HCT116 (cell line): ENCODE results near the gene ITPRIPL1. TPM values are rescaled to one million over a fixed set of nuclear protein-coding genes. Genes with fewer than 3 reads are reported as not detected.

Source experiments
- ATAC-seq: fragments of 200-7000 bp; cut with Tn5 transposase; 2 replicates; pipeline ENCODE4 v1.9.1; 2020; ENCODE audit warnings: mild to moderate bottlenecking, moderate library complexity
- BruUV-seq: library from RNA; stranded (reverse); fragments of 400-500 nt; replicated peaks from 2 replicates; lab custom pipeline; 2021; lab: Mats Ljungman, UMichigan
- CTCF ChIA-PET: fragments of 300-600 bp; sonication (Branson Sonifier 250); formaldehyde crosslinking; loops from one replicate; lab custom pipeline; 2021; ENCODE audit warnings: antibody characterized with exemption; lab: Charles Lee
- POLR2A ChIA-PET: fragments of 300-600, 350-600 bp; sonication (Branson Sonifier 250); formaldehyde crosslinking; loops from one replicate; lab custom pipeline; 2021; ENCODE audit warnings: antibody characterized with exemption; lab: Charles Lee
- RAD21 ChIA-PET, 2 experiments: fragments of 300-600 bp; sonication (Branson Sonifier 250); formaldehyde crosslinking; loops; one replicate each; lab custom pipeline; 2023; ENCODE audit warnings: low total read pairs in 2 of 2; ENCODE audit not compliant: uncharacterized antibody in 2 of 2, unreplicated experiment in 2 of 2, low non-redundant PET in 1 of 2; lab: Charles Lee
- DNase-seq: peaks from one replicate; pipeline ENCODE4 v3.0.0-alpha.2; 2010; ENCODE audit warnings: low read depth, low spot score
- H2AFZ ChIP-seq: fragments of 200-600 bp; shearing (Covaris generic), sonication (generic); 2 replicates; pipeline ENCODE4 v1.6.1; 2017; ENCODE audit warnings: low read depth, mixed run types, mixed read lengths, antibody characterized with exemption, low read length; ENCODE audit not compliant: poor library complexity, severe bottlenecking
- H3K27ac ChIP-seq: 2 replicates; pipeline ENCODE4 v1.5.1; 2012; ENCODE audit warnings: low read depth, low read length
- H3K27me3 ChIP-seq: fragments of 200-600 bp; sonication (generic); 2 replicates; pipeline ENCODE4 v1.6.1; 2016; ENCODE audit warnings: mixed run types, low read length, mixed read lengths; ENCODE audit not compliant: insufficient read depth
- H3K36me3 ChIP-seq, 2 experiments: fragments of 200-500 bp in 1 of 2; fragments of 200-600 bp in 1 of 2; sonication (Bioruptor generic) in 1 of 2; sonication (generic) in 1 of 2; 2 replicates each; pipeline versions ENCODE4 v1.5.1 to v1.6.1; 2014 to 2016; ENCODE audit warnings: low read length in 2 of 2, inconsistent platforms in 1 of 2, mixed read lengths in 1 of 2, mixed run types in 1 of 2; ENCODE audit not compliant: insufficient read depth in 2 of 2, control insufficient read depth in 1 of 2
- H3K4me1 ChIP-seq, 2 experiments: fragments of 200-600 bp in 1 of 2; sonication (generic) in 1 of 2; 2 replicates each; pipeline versions ENCODE4 v1.5.1 to v1.6.1; 2012 to 2017; ENCODE audit warnings: low read length in 2 of 2, inconsistent platforms in 1 of 2, mild to moderate bottlenecking in 1 of 2, mixed read lengths in 1 of 2, mixed run types in 1 of 2, moderate library complexity in 1 of 2; ENCODE audit not compliant: insufficient read depth in 2 of 2, control insufficient read depth in 1 of 2
- H3K4me2 ChIP-seq: fragments of 200-600 bp; sonication (generic); 2 replicates; pipeline ENCODE4 v1.6.1; 2017; ENCODE audit warnings: mixed run types, low read length, mixed read lengths
- H3K4me3 ChIP-seq, 2 experiments: fragments of 200-600 bp in 1 of 2; sonication (generic) in 1 of 2; replicated peaks in 1 of 2; 2 replicates each; pipeline ENCODE4 v1.5.1; 2011 to 2016; ENCODE audit warnings: low read length in 2 of 2, control low read depth in 1 of 2, low read depth in 1 of 2, mild to moderate bottlenecking in 1 of 2, mixed read lengths in 1 of 2, mixed run types in 1 of 2
- H3K79me2 ChIP-seq: fragments of 200-600 bp; sonication (generic); 2 replicates; pipeline ENCODE4 v1.6.1; 2017; ENCODE audit warnings: mild to moderate bottlenecking, mixed run types, low read length, moderate library complexity, mixed read lengths; ENCODE audit not compliant: insufficient read depth
- H3K9ac ChIP-seq: fragments of 200-600 bp; sonication (generic); 2 replicates; pipeline ENCODE4 v1.6.1; 2016; ENCODE audit warnings: low read length, mixed read lengths
- H3K9me2 ChIP-seq: fragments of 200-600 bp; sonication (generic), shearing (Covaris generic); 2 replicates; pipeline ENCODE4 v1.6.1; 2017; ENCODE audit warnings: mixed run types, mild to moderate bottlenecking, moderate library complexity; ENCODE audit not compliant: insufficient read depth
- H3K9me3 ChIP-seq, 2 experiments: fragments of 200-500 bp in 1 of 2; fragments of 200-600 bp in 1 of 2; sonication (Bioruptor generic) in 1 of 2; sonication (generic) in 1 of 2; 2 replicates each; pipeline ENCODE4 v1.6.1; 2014 to 2017; ENCODE audit warnings: low read length in 2 of 2, mixed read lengths in 2 of 2, inconsistent platforms in 1 of 2, low read depth in 1 of 2, mild to moderate bottlenecking in 1 of 2, mixed run types in 1 of 2, moderate library complexity in 1 of 2; ENCODE audit not compliant: control insufficient read depth in 1 of 2, insufficient read depth in 1 of 2
- H4K20me1 ChIP-seq: fragments of 200-600 bp; sonication (generic), shearing (Covaris generic); 2 replicates; pipeline ENCODE4 v1.6.1; 2017; ENCODE audit warnings: mixed run types, mild to moderate bottlenecking, moderate library complexity; ENCODE audit not compliant: insufficient read depth
- ATF3 ChIP-seq: IDR thresholded peaks from 2 replicates; pipeline ENCODE4 v1.6.1; 2012
- CBX3 ChIP-seq: IDR thresholded peaks from 2 replicates; pipeline ENCODE4 v1.6.1; 2012; ENCODE audit warnings: low read depth
- POLR2AphosphoS5 ChIP-seq: IDR thresholded peaks from 2 replicates; pipeline ENCODE4 v1.6.1; 2011; ENCODE audit warnings: mild to moderate bottlenecking, low read depth, low read length, moderate library complexity
- RAD21 ChIP-seq: IDR thresholded peaks from 2 replicates; pipeline ENCODE4 v1.6.1; 2012; ENCODE audit warnings: low read depth, mild to moderate bottlenecking
- ZFX ChIP-seq: fragments of 450-650 bp; IDR thresholded peaks from 2 replicates; pipeline ENCODE4 v1.6.1; 2017
- intact Hi-C: fragments of 100-400 bp; cut with micrococcal nuclease; formaldehyde crosslinking; loops from 2 replicates; pipeline ENCODE4 v1.10.0; 2022
- total RNA-seq: library from RNA; stranded (reverse); gene quantifications from one replicate; pipeline ENCODE4 v1.2.1, GENCODE V29; 2021; ENCODE audit not compliant: unreplicated experiment
- TF ChIP-seq, protein P1 (sequence below): IDR thresholded peaks from 2 replicates; pipeline ENCODE4 v1.6.1; 2012

Gene ITPRIPL1
- total RNA-seq, 1 experiment from 2014 or later, result 12.4 TPM

DNA sequence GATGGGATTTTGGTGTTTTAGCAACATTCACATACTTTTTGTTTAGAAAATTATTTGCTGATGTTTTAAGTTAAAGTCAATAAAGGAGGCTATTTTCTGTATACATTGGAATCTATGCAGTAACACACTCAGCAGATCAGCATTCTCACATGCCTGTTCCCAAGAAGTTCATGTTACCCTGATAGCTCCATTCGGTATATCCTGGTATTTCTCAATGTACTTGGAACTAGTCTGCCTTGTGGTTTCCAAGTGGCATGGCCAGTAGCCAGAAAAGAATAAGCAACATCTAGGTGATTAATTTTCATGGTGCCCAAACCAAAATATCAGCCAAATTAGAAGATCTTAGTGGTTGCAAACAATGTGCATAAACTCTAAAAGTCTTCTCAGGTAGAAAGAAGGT lies 5.3 kb downstream of the ITPRIPL1 start:
- no peak for DNase-seq
- Histone ChIP-seq H3K9me3 (no peaks in the 10 kb centered on the region), H3K9ac (no peak overlapping the region), H3K36me3 (peaks cover 3 to 23% of the 10 kb centered on the region in 2 experiments; a peak in 2 of 4 replicates), H3K4me2 (no peak overlapping the region), H3K79me2 (peaks cover 29% of the 10 kb centered on the region), H3K4me1 (peaks cover 4 to 20% of the 10 kb centered on the region in 2 experiments; a peak in 3 of 4 replicates), H3K27ac (no peak overlapping the region), H3K4me3 (no peak overlapping the region), H4K20me1 (no peaks in the 10 kb centered on the region), H2AFZ (no peak overlapping the region), H3K9me2 (no peaks in the 10 kb centered on the region), H3K27me3 (no peaks in the 10 kb centered on the region)
- TF ChIP-seq ZFX, result no peak
- TF ChIP-seq, protein P1, sequence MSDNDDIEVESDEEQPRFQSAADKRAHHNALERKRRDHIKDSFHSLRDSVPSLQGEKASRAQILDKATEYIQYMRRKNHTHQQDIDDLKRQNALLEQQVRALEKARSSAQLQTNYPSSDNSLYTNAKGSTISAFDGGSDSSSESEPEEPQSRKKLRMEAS, result no peak
- BruUV-seq, result no TSS peak
- RAD21 ChIA-PET, result no interaction called here
- CTCF ChIA-PET, result no interaction called here
- ATAC-seq, result no peak
- intact Hi-C loops, result no loop called here
- POLR2A ChIA-PET, result no interaction called here

- H3K4me1 ChIP-seq, result peaks cover 6 to 29% of the 10 kb centered on the region in 2 experiments; a peak in 3 of 4 replicates
- ChIA-PET POLR2A (interaction anchor here (1.8 kb wide), 1 partner anchor 8 kb away, joined by 4 read pairs; the partner anchor contains the start of gene ITPRIPL1), RAD21 (interaction anchor here in 1 of 2 experiments (0.6 kb wide), 1 partner anchor 52 kb away, joined by 3 read pairs; no protein-coding TSS in a partner anchor), CTCF (no interaction called here)
- no peaks in the 10 kb centered on the region for H3K9me2 ChIP-seq
- no peaks in the 10 kb centered on the region for H4K20me1 ChIP-seq
- H3K9ac ChIP-seq, result no peak overlapping the region
- no peak overlapping the region for H2AFZ ChIP-seq
- peaks cover 35% of the 10 kb centered on the region for H3K79me2 ChIP-seq
- H3K27me3 ChIP-seq, result no peaks in the 10 kb centered on the region
- TF ChIP-seq CBX3 (no peak), POLR2AphosphoS5 (0 out of 2 replicates have a peak, but pooled peaks have one; percentile 2), RAD21 (no peak), ATF3 (no peak)
- H3K9me3 ChIP-seq, result no peaks in the 10 kb centered on the region
- H3K36me3 ChIP-seq, result peaks cover 0 to 1% of the 10 kb centered on the region in 2 experiments; a peak in 1 of 4 replicates
- no peak for DNase-seq
- no peak for ATAC-seq
- no peak overlapping the region for H3K27ac ChIP-seq
- H3K4me2 ChIP-seq, result no peak overlapping the region
- H3K4me3 ChIP-seq, result no peak overlapping the region
- no TSS peak for BruUV-seq
- intact Hi-C loops, result no loop called here
These were observed 8.6 kb downstream of the ITPRIPL1 start for GRCh38 chr2:96333708-96334107.
